Stomach (tissue), 4 donors: ENCODE measurements around the gene COL11A2.

ENCODE experiments used
- CTCF ChIP-seq, 7 experiments: fragments of 450-650 bp in 4 of 7; fragments of 200-600 bp in 3 of 7; sonication (generic) in 3 of 7; IDR thresholded peaks; one replicate each; pipeline ENCODE4 v1.5.1; 2016 to 2019; ENCODE audit warnings: antibody characterized with exemption in 7 of 7, control low read depth in 2 of 7, mild to moderate bottlenecking in 1 of 7
- EP300 ChIP-seq: sonication (generic); formaldehyde crosslinking; IDR thresholded peaks from one replicate; pipeline ENCODE4 v1.6.1; 2017; ENCODE audit warnings: antibody characterized with exemption
- POLR2A ChIP-seq, 4 donors: fragments of 450-650 bp; IDR thresholded peaks; one replicate each; pipeline ENCODE4 v1.6.1; 2016; ENCODE audit warnings: antibody characterized with exemption in 4 of 4, control low read depth in 2 of 4, mild to moderate bottlenecking in 1 of 4, moderate library complexity in 1 of 4
- POLR2AphosphoS5 ChIP-seq, 3 donors: sonication (generic); formaldehyde crosslinking; IDR thresholded peaks; one replicate each; pipeline ENCODE4 v1.6.1; 2016; ENCODE audit warnings: antibody characterized with exemption in 3 of 3

- no peak for TF ChIP-seq CTCF (IDR thresholded peaks at IDR 0.05)
- TF ChIP-seq POLR2AphosphoS5 (IDR thresholded peaks at IDR 0.05): no peak
- no peak for TF ChIP-seq POLR2A (IDR thresholded peaks at IDR 0.05)
- TF ChIP-seq EP300: no peak
Measured at GRCh38 chr6:33191383-33192104, 723 bp downstream of the COL11A2 start.
